Posterior vena cava (tissue), 2 donors: ENCODE data around the gene DCHS1. TPM values are rescaled to one million over a fixed set of nuclear protein-coding genes. Genes with fewer than 3 reads are reported as not detected.

Experiments
- DNase-seq: peaks from one replicate; pipeline ENCODE4 v3.0.0-alpha.2; 2020; ENCODE audit warnings: low spot score
- intact Hi-C, 2 donors: fragments of 100-400 bp; cut with DNase I; formaldehyde crosslinking; loops; one replicate each; pipeline versions ENCODE4 v1.14.1 to v1.14.2; 2022 to 2023
- total RNA-seq, 2 donors: library from RNA; stranded (reverse); fragmentation: NEBNext Ultra II Directional; extraction: Animal tissue kit (Norgen Biotek cat#: 25700); gene quantifications; one replicate each; pipeline ENCODE4 v1.2.1, GENCODE V29; 2021
- donor health status: DM: yes; HTN: yes; CAD: no.
- donor health status: DM: yes; HTN: yes; CAD: no.

The DCHS1 gene
- total RNA-seq, 2 donors from 2014 or later, result 28.9 to 42.3 TPM

DNA sequence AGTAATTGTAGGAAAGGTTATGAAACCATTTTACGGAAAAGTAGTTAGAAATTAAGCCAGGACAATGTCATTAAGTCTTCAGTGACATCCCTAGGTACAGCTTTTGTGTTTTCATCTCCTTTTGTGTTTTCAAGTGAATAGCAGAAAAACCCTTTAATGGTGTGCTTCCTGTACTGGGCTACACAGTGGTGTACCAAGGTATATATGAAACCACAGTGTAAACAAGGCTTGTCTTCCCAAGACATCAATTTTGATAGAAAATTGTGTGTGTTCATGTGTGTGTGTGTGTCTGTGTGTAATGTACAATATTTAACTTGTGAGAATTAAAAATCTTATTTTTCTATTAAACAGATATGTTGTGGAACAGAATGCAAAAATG lies 18.6 kb upstream of the DCHS1 start:
- intact Hi-C loops, result no loop called here

GRCh38 chr11:6673523-6674218 lies 18.1 kb upstream of the DCHS1 start:
- intact Hi-C loops, result no loop called here
- no peak for DNase-seq

More for the DNA sequence above, 18.6 kb upstream of the DCHS1 start:
- DNase-seq, result no peak

GRCh38 chr11:6671991-6672390 lies 16.4 kb upstream of the DCHS1 start:
- intact Hi-C loops, result no loop called here
- DNase-seq, result no peak

DNA sequence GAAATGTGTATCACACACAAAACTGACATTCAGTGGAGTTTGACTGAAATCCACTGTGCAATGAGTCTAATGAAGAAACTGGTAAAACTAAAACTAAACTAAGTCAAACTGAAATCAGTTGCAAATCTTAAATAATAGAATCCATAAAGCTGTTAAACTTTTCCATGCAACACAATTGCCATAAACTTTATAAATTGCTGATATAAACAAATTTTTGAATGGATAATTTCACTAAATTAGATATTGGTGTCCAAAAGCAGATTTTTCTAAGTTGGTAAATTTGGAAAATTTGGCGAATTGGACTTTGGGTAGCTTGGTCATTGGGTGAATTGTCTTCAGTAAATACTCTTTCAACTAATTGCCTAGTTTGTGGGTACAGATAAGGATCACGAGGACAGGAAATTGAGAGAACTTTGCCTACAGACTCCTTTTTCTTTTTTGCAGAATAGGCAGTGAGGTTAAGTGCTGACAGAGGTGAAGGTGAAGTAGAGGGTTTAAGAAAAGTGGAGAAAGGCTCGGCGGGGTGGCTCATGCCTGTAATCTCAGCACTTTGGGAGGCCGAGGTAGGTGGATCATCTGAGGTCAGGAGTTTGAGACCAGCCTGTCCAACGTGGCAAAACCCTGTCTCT lies 14.7 kb upstream of the DCHS1 start:
- intact Hi-C loops, result no loop called here
- no peak for DNase-seq

DNA sequence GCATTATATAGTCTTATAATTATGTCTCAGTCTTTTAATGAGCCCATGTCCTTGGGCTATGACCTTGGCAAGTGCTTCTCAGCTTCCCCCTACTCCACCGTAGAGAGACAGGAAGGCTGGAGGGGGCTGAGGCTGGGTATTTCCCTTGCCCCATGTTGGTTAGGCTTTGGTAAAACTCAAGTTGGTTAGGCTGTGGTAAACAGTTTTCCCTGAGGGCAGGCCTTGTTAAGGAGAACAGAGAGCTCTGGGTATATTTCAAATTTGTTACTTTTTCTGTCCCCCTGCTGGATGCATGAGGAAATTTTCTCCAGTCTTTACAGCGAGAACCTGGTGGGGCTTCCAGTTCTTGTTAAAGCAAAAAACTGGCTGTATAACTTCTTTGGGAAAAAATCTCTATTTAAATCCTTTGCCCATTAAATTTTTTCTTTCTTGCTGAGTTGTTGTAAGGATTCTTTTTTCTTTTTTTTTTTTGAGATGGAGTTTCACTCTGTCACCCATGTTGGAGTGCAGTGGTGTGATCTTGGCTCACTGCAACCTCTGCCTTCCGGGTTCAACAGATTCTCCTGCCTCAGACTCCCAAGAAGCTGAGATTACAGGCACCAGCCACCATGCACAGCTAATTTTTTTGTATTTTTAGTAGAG lies 12.2 kb upstream of the DCHS1 start:
- no peak for DNase-seq
- intact Hi-C loops, result no loop called here

GRCh38 chr11:6666302-6667183 lies 10.9 kb upstream of the DCHS1 start:
- intact Hi-C loops, result no loop called here
- DNase-seq, result no peak

DNA sequence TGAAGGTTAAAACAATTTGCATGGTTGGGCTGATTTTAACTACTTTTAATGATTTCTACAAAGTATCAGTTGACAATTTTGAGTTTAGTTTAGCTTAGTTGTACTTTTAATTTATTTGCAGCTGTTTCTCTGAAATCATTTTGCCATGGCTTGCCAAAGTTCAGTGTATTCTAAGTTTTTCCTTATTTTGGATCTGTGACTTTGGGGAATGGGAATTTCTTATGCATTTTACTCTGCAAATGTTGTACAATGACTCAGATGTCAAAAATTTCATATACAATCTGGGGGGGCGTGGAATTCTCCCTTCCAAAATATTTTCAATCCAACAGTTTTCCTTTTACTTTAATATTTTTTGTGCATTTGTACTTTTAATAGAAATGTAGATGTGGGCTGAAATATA lies 8.9 kb upstream of the DCHS1 start:
- intact Hi-C loops, result no loop called here
- DNase-seq, result no peak

DNA sequence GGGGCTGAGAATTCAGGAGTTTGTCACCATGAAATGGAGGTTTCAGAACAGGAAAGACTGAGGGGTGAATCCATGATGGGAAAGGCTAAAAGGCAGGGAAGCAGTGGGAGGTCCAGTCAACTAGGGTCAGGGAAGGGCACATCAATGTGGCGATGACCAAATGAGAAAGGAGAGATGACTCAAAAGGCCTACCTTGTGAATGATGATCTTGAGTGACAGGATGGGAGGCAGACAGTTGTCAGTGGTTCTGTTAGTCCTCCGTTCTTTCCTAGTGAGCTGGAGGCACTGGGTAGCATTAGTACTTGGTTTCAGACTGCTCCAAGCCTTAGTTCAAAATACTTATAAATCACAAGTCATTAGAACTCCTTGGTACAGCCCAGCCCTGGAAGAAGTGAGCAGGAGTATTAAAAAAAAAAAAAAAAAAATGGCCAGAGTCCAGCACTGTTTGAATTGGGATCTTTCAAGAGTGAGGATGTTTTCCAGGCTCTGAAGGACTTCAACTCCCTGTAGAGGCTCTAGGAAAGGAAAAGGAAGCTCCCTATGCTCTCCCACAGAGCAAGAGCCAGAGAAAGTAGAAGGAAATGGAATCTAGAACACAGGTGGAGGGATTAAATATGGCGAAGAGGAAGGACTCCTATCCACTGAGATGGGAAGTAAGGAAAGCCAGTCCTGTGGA lies 8.3 kb upstream of the DCHS1 start:
- intact Hi-C loops, result no loop called here
- DNase-seq, result no peak

DNA sequence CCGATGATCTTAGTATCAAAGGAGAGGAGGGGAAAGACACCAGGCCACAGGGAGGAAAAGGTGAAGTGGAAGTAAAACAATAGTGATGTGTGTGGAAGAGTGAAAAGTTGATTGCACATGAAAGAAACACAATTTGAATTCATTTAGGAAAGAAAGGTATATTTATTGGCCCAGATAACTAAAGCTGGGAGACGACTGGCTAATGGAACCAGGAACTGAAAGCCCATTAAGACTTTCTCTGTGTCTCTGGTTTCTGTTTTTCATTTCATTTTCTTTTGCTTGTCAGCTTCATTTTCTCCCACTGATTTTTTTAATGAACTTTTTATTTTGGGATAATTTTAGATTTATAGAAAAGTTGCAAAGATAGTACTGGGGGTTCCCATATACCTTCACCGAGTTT lies 5.1 kb upstream of the DCHS1 start:
- no peak for DNase-seq
- intact Hi-C loops, result no loop called here

GRCh38 chr11:6658647-6659046 lies 3.0 kb upstream of the DCHS1 start:
- DNase-seq, result no peak
- intact Hi-C loops, result loop anchor here in 1 of 2 donors (5.0 kb wide), 1 partner anchor 41 kb away; the partner anchor contains the start of gene TPP1

DNA sequence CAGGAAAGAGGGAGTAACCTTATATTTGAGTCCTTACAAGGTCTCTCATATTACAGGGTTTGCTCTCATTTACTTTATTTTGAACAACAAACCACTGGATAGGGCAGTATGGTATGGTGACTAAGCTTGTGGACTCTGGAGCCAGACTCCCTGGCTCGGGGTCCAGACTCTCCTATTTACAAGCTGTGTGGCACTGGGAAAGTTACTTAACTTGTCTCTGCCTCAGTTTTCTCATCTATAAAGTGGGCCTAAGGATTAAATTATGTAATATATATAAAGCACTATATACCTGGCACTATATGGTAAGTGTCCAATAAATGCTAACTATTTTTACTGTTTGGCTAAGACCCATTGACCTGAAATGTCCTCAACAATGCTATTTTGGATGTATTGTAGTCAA lies 1.7 kb upstream of the DCHS1 start:
- intact Hi-C loops, result loop anchor here in 1 of 2 donors (5.0 kb wide), 1 partner anchor 40 kb away; the partner anchor contains the start of gene TPP1
- DNase-seq, result no peak

DNA sequence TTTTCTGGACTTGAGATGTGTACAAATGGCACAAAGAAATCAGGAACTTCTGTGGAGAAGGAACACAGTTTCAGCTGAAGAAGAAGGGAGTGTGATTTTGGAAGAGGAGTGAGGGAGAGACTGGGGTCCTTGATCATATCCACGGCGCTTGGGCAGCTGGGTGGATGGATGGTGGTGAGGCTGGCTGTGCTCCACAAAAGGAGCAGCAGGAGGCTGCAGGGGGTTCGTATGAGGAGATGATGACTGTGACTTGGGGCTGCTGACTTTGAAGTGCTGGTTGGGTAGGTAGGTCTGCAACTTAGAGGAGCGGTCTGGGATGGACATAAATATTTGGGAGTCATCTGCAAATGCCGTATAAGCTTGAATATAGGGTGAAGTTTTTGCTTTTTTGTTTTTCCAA lies 1.3 kb upstream of the DCHS1 start:
- intact Hi-C loops, result loop anchor here in 1 of 2 donors (5.0 kb wide), 1 partner anchor 40 kb away; the partner anchor contains the start of gene TPP1
- no peak for DNase-seq

GRCh38 chr11:6656584-6656915 lies 941 bp upstream of the DCHS1 start:
- DNase-seq, result no peak
- intact Hi-C loops, result loop anchor here in 1 of 2 donors (5.0 kb wide), 1 partner anchor 39 kb away; the partner anchor contains the start of gene TPP1

DNA sequence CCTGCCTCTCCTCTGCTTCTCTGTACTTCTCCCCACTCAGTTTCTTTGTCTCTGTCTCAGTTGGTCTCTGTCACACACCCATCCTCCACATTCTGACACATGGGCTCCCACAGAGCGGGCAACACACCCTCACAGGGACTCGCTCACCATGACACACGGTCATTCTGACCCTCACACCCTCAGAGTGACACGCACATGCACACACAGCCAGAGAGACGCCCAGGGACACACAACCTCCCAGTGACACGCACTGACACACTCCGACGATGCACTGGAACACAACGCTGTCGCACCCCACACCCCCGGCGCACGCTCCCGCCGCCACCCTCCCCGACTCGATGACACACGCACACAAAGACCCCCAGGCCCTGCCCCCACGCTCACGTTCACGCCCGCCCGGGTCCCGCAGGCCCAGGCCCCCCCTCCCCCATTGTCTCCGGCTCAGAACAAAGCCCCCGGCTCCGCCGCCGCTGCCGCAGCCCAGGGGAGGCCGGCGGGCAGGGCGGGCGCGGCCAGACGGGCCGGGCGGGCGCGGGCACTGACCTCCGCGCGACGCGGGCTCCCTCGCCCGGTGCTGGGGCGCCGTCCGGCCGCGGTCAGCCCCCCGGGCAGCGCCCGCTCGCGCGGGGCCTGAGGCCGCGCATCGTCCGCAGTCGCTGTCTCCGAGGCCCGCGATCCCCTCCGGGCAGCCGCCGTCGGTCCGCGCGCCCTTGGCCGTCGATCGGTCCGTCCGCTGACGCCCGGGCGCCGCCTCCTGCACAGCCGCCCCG lies 404 bp downstream of the DCHS1 start:
- intact Hi-C loops, result loop anchor here in 1 of 2 donors (5.0 kb wide), 1 partner anchor 38 kb away; the partner anchor contains the start of gene TPP1
- no peak for DNase-seq

DNA sequence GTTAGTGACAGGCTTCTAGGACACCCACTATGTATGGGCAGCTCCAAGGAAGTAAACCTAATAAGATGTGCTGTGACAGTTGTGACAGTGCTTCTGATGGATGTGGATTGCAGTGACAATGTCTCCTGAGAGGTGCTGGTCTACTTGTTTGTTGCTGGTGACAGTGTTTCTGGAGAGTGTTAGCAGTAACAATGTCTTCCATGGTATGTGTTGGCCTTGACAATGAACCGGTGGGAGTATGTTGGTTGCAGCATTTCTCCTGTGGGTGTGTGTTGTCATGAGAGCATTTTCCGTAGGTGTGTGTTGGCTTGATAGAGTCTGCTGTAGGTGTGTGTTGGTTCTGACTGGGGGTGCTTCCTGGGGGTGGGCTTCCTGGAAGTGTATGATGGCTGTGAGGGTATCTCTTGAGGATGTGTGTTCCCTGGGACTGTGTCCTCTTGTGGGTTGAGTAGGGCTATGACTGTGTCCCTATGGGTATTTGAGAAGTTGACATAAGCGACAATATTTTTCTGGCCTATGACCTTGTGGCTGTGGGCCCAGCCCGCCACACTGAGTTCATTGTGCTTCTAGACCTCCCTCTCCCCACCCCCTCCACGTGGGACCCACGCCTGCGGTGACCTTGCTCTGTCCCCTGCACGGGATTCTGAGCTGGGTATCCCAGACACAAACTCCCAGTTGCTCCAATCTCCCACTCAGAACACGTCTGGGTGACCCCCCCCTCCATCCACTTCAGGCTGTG lies 1.2 kb downstream of the DCHS1 start:
- intact Hi-C loops, result loop anchor here in 1 of 2 donors (5.0 kb wide), 1 partner anchor 37 kb away; the partner anchor contains the start of gene TPP1

DNA sequence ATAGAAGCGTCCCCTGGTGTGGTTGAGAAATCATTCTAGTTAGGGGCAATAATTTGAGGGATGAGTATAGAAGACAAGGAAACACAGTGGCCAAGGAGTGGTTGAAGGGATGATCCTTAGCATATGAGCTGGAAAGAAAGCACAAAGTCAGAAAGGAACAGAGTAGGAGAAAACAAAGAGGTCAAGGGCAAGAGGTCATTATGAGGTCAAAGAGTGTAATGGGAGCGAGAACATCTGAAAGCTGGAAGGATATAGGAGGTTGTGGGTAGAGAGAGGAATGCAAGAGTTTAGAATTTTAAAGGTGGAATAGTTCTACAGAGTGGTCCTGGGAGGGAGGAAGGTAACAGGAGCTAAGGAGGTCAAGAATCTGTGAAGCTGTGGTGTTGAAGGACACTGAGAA lies 2.0 kb downstream of the DCHS1 start:
- DNase-seq, result no peak

More for the DNA sequence above, 1.2 kb downstream of the DCHS1 start:
- no peak for DNase-seq

DNA sequence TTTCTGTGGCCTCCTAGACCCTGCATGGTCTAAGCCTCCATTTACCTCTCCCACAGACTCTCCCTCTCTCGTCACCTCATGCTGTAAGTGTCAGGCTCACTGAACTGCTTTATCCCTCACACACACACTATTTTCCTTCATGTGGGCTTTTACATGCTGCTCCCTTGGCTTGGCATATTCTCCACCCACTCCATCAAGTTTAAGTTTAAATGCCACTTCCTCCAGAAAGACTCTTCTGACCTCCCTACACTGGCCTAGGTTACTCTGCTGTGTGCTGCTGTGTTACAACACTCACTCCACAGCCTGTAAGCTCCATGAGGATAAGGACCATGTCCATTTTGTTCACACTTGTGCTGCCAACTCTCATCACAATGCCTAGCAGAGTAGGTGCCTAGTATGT lies 2.5 kb downstream of the DCHS1 start:
- no peak for DNase-seq

More for the DNA sequence above, 2.0 kb downstream of the DCHS1 start:
- intact Hi-C loops, result no loop called here

More for the DNA sequence above, 2.5 kb downstream of the DCHS1 start:
- intact Hi-C loops, result no loop called here
